Measurements from ENCODE around the gene MBD3L1.

GRCh38 chr19:8835877-8836276 is 3.7 kb downstream of the MBD3L1 start:
- TF ChIP-seq POLR2AphosphoS5 (IDR thresholded peaks at IDR 0.05) (no peak), CTCF (IDR thresholded peaks at IDR 0.05 in 8 of 11, conservative IDR thresholded peaks at IDR 0.05 in 3 of 11) (no peak), POLR2A (IDR thresholded peaks at IDR 0.05) (no peak)
